ENCODE data around the gene CNBP. TPM values are rescaled to one million over a fixed set of nuclear protein-coding genes. Genes with fewer than 3 reads are reported as not detected.

Gene CNBP
- total RNA-seq, 2 donors from 2014 or later = 342 to 378 TPM

DNA sequence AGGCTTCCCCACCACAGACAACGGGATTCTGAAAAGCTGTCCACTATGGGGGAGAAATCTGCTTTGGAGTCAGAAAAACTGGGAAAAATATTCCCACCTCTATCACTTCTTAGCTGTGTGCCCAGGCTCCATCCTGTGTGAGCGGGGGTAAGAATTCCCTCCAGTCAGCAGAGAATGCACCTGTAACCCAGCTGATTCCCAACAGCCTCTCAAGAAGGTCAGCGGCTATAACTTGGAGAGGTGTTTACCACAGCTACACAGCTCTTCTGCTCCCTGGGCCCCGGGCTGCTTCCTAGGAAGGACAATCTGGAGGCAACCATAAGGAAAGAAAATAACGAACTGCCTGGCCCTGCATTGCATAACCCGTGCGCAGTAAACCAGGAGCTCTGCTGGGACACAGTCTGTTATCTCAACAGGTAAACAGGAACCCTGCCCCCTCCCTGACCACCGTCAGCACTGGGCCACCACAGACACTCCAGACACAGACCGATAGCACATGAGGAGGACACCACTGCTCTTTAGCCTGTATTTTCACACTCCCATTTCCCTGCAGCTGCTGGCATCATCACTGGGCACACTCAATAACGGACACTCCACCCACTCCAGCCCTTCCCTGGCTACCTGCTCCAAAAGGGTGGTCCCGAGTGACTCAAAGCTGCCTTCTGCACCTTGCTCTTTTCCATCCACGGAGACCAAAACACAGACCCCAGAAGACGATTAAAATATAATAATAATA lies 64.2 kb downstream of the CNBP start:
- no peak for ATAC-seq
- intact Hi-C loops (cut with DNase I) = loop anchor here in 1 of 2 donors (2.0 kb wide), 1 partner anchor 67 kb away; no protein-coding TSS in a partner anchor
- no peak for DNase-seq

DNA sequence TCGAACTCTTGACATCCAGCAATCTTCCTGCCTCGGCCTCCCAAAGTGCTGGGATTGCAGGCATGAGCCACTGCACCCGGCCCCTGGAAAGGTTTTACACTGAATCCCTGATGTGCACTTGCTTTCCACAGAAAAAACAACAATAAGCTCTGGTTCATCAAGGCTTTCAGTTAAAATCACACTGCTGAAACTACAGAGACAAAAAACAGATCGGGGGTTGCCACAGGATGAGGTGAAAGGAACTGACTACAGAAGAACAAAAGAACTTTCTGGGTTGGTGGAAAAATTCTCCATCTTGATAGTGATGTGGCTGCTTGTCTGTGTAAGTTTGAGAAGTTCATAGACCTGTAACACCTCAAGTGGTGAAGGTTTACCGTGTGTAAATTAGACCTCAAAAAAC lies 65.0 kb downstream of the CNBP start:
- ATAC-seq (no peak), DNase-seq (no peak)
- intact Hi-C loops (cut with DNase I) = no loop called here

Other genes with a start within 250 kb of the CNBP start
- under 1 TPM; 0.29 to 0.73 TPM for gene CFAP92, start 189.8 kb downstream of the CNBP start, total RNA-seq
- gene EFCC1, start 182.6 kb downstream of the CNBP start, total RNA-seq = 1 to 10 TPM; 1.1 to 2.3 TPM
- gene GP9, start 123.1 kb downstream of the CNBP start, total RNA-seq = under 1 TPM in 1 of 2 donors, not detected in 1; 0.29 TPM
- 1 to 10 TPM; 6.4 to 6.9 TPM for gene RAB43, start 62.1 kb downstream of the CNBP start, total RNA-seq
- 10 to 100 TPM; 23.3 to 28.3 TPM for gene ISY1, start 22.8 kb downstream of the CNBP start, total RNA-seq
- 100 to 1,000 TPM; 109 to 149 TPM for gene COPG1, start 65.7 kb upstream of the CNBP start, total RNA-seq
- 10 to 100 TPM; 44.6 to 46.7 TPM for gene HMCES, start 95.0 kb upstream of the CNBP start, total RNA-seq
- under 1 TPM; 0.32 to 0.37 TPM for gene EFCAB12, start 244.7 kb upstream of the CNBP start, total RNA-seq